ENCODE measurements around the gene BACH2. TPM values are rescaled to one million over a fixed set of nuclear protein-coding genes. Genes with fewer than 3 reads are reported as not detected.
A peak's percentile ranks its signal among the peaks of the same experiment; 100 is the strongest.

BACH2 gene
- total and polyA plus RNA-seq, 8 donors, result 0.19 to 10.8 (median 1.4) TPM; not detected in 1

DNA sequence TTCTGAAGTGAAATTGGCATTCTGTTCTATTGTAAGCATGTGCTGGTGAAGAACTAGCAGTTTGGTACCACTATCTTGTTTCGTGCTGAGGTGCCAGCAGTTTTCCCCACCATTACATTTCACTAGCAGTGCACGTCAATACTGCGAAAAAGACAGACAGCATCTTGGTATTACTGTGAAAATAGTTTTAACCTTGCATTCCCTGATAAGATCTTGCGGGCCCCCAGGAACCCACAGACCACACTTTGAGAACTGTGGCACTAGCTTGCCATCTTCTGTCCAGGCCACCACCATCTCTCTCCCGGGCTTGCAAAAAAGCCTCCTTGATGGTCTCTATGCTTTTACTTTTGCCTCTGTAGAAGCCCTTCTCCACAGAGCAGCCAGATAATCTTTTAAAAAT lies 185.7 kb downstream of the BACH2 start:
- intact Hi-C loops (cut with DNase I; ENCODE audit: low total_unique reads), result no loop called here
- H3K9me3 ChIP-seq, result peaks cover 0 to 19% (median 13%) of the 10 kb centered on the region in 4 donors
- H3K27me3 ChIP-seq, result no peaks in the 10 kb centered on the region
- WGBS, 5 donors, result 83 to 91% (median 84%) methylated on average over 5 of the region's 5 CpGs
- H3K4me1 ChIP-seq, result no peaks in the 10 kb centered on the region
- H3K27ac ChIP-seq, result no peak overlapping the region
- no peak overlapping the region for H3K4me3 ChIP-seq
- TF ChIP-seq EP300 (IDR thresholded peaks at IDR 0.05), result no peak
- TF ChIP-seq, protein P1, sequence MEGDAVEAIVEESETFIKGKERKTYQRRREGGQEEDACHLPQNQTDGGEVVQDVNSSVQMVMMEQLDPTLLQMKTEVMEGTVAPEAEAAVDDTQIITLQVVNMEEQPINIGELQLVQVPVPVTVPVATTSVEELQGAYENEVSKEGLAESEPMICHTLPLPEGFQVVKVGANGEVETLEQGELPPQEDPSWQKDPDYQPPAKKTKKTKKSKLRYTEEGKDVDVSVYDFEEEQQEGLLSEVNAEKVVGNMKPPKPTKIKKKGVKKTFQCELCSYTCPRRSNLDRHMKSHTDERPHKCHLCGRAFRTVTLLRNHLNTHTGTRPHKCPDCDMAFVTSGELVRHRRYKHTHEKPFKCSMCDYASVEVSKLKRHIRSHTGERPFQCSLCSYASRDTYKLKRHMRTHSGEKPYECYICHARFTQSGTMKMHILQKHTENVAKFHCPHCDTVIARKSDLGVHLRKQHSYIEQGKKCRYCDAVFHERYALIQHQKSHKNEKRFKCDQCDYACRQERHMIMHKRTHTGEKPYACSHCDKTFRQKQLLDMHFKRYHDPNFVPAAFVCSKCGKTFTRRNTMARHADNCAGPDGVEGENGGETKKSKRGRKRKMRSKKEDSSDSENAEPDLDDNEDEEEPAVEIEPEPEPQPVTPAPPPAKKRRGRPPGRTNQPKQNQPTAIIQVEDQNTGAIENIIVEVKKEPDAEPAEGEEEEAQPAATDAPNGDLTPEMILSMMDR (IDR thresholded peaks at IDR 0.05), result no peak
- no peak for TF ChIP-seq POLR2A (IDR thresholded peaks at IDR 0.05)
- no peak for TF ChIP-seq POLR2AphosphoS5 (IDR thresholded peaks at IDR 0.05)
- DNase-seq, result peak in 1 of 2 donors; percentile 28
- H3K36me3 ChIP-seq, result no peaks in the 10 kb centered on the region

DNA sequence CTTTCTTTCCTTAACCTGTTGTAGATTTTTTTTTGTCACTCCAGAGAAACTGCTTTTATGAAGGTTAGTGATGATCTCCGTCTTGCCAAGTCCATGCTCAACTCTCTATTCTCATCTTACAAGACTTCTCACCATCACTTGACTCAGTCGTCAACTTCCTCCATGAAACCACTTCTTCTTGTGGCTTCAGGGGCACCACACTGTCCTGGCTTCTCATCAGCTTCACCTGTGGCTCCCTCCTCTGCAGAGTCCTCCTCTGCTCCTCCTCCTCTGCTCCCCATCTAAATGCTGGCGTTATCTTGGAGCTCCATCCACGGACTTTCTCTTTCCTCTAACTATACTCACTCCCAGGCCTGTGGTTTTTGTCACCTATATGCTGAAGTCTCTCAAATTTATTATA lies 187.5 kb downstream of the BACH2 start:
- Histone ChIP-seq H3K27me3 (no peaks in the 10 kb centered on the region), H3K4me3 (no peak overlapping the region), H3K4me1 (peaks cover 0 to 5% (median 0%) of the 10 kb centered on the region in 4 donors), H3K9me3 (peaks cover 0 to 18% (median 12%) of the 10 kb centered on the region in 4 donors), H3K36me3 (no peaks in the 10 kb centered on the region), H3K27ac (no peak overlapping the region)
- DNase-seq, result no peak
- TF ChIP-seq, protein P1 (IDR thresholded peaks at IDR 0.05), result no peak
- no peak for TF ChIP-seq EP300 (IDR thresholded peaks at IDR 0.05)
- no peak for TF ChIP-seq POLR2AphosphoS5 (IDR thresholded peaks at IDR 0.05)
- TF ChIP-seq POLR2A (IDR thresholded peaks at IDR 0.05), result no peak
- intact Hi-C loops (cut with DNase I; ENCODE audit: low total_unique reads), result no loop called here
- 71 to 87% (median 80%) methylated on average over 4 of the region's 4 CpGs for WGBS, 5 donors

DNA sequence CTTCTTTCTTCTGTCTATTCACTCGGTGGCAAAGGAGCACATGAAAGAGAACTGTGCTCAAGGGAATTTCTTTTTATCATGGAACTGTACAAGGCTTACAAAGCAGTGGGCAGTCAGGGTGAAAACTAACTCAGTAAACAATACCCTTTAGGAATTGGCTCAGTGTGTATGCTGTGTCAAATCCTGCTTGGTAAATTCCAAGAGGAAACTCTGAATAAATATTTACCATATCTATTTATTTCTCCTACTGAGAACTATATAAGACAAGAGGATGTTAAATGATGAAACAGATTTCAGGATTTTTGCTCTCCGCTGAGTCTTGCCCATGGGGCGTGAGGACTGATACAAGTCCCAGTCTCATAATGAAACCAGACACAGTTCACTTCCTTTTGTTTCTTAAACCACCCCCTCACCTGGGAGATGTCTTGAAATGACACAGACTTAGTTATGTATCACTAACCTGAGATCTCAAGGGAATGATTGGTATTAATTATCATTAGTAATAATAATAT lies 188.8 kb downstream of the BACH2 start:
- H3K27ac ChIP-seq, result no peak overlapping the region
- H3K4me1 ChIP-seq, result peaks cover 0 to 5% (median 0%) of the 10 kb centered on the region in 4 donors
- no peaks in the 10 kb centered on the region for H3K27me3 ChIP-seq
- 48 to 65% (median 54%) methylated on average over 3 of the region's 3 CpGs for WGBS, 5 donors
- peaks cover 0 to 5% (median under 1%) of the 10 kb centered on the region in 4 donors for H3K9me3 ChIP-seq
- no peaks in the 10 kb centered on the region for H3K36me3 ChIP-seq
- H3K4me3 ChIP-seq, result no peak overlapping the region
- TF ChIP-seq EP300 (IDR thresholded peaks at IDR 0.05) (no peak), POLR2AphosphoS5 (IDR thresholded peaks at IDR 0.05) (no peak), POLR2A (IDR thresholded peaks at IDR 0.05) (no peak)
- TF ChIP-seq, protein P1 (IDR thresholded peaks at IDR 0.05), result no peak
- intact Hi-C loops (cut with DNase I; ENCODE audit: low total_unique reads), result no loop called here
- no peak for DNase-seq

DNA sequence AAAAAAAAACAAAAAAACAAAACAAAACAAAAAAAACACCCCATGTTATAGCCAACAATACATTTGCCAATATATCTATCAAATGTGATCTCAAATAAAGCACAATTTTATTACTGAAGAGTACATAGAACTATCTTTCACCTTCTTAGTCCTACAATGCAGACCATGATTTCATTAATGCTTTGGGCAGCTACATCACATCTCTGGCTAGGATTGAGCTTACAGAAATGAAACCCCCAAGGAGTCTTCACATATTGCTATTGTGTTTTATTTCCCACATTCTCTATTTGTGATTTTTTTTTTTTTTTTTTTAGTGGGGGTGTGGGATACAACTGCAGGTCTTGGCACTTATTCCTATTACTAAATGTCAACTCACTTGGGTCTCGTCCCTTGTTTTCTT lies 189.3 kb downstream of the BACH2 start:
- no peaks in the 10 kb centered on the region for H3K27me3 ChIP-seq
- intact Hi-C loops (cut with DNase I; ENCODE audit: low total_unique reads), result no loop called here
- 44 to 79% (median 50%) methylated on average over 1 of the region's 1 CpG for WGBS, 5 donors
- peaks cover 0 to under 1% (median 0%) of the 10 kb centered on the region in 4 donors for H3K9me3 ChIP-seq
- H3K4me1 ChIP-seq, result peaks cover 0 to 5% (median 0%) of the 10 kb centered on the region in 4 donors
- H3K4me3 ChIP-seq, result no peak overlapping the region
- DNase-seq, result no peak
- H3K27ac ChIP-seq, result no peak overlapping the region
- H3K36me3 ChIP-seq, result no peaks in the 10 kb centered on the region
- TF ChIP-seq POLR2A (IDR thresholded peaks at IDR 0.05) (no peak), POLR2AphosphoS5 (IDR thresholded peaks at IDR 0.05) (no peak), EP300 (IDR thresholded peaks at IDR 0.05) (no peak)
- TF ChIP-seq, protein P1 (IDR thresholded peaks at IDR 0.05), result no peak

Measured in stomach (tissue), 9 donors.